Measurements from ENCODE around the gene EXOC7.
"Not testable (repeated sequence)": the region's sequence is repeated elsewhere in the genome, so short reads cannot be mapped to it uniquely, and the experiment has no call there.

EXOC7 gene

DNA sequence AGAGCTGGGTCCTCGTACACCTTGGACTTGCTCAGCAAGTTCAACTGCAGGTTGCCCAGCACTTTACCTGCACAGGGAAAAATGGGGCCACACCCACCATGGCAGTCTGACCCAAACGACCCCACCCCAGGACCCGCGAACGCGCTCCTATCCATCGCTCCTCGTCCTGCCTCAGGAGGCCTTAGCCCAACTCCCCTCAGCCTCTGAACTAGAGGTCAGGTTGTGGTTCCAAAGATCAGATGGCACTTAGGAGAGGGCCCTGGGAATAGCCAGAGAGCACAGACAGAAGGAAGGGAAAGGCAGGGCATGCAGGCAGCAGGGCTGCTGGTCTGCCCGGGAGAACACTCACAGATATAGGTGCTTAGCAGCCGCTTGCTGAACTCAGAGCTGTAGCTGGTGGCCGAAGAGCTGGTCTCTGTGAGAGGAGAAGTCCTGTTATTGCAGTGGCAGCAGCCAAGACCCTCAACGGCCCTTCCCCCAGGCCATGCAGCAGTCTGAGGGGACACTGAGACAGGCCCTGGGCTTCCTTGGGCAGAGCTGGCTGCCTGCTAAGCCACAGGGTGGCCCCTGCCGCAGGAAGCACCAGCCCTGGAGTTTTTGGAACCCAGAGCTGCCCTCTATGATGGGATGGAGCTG lies 17.7 kb downstream of the EXOC7 start:
- DNase-seq: no peak

DNA sequence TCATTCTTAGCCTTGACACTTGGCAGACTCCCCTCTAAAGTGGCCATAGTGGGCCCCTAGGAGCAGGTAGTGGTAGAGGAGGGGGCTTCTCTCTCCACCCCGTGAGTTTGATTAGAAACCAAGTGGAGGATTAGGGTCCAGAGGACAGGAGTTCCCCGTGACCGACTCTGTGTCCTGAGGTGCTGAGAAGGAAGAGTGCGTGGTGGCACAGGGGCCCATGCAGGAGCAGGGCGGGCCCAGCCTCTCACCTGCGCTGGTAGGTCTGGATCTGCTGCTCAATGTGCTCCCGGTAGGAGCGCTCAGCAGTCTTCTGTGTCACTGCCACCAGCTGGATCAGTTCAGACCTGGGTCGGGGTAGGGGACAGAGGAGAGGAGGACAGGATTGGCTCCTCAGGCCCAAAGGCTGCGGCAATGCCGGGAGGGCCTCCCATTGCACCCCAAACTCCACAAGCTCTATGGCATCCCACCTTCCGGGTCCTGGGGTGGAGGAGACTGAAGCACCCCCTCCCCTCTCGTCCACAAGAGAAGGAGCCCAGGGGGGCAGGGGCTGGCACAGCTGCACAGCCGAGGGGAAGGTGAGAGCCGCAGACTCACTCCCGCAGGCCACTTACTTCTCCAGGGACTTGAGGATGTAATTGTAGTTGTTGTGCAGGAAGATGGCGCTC lies 18.4 kb downstream of the EXOC7 start:
- DNase-seq: no peak

DNA sequence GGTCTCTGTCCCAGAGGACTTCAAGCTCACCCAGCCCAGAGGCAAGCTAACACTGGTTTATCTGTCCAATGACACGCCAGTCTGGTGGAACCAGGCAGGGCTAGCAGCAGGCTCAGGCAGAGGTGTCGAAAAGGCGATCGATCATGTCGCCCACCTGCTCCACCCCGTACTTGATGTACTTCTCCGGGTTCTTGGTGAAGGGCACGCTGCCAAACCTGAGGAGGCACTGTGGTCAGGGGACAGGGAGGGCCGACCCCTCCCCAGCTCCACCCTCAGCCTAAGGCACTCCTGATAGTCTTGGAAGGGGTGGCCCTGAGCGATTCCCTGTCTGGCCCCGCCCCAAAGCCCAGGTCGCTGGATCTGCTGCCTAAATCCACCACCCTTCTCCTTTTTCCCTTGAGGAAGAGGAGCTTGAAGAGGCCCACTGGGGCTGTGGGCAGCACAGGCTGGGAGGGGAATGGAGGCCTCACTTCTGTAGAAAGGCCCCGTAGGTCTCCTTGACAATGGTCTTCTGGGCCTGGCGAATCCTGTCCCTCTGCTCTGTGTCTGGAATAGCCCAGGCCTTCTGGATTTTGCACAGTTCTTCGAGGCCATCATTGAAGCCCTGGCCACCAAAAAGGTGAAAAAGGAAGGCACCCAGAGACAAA lies 19.9 kb downstream of the EXOC7 start:
- DNase-seq: no peak

DNA sequence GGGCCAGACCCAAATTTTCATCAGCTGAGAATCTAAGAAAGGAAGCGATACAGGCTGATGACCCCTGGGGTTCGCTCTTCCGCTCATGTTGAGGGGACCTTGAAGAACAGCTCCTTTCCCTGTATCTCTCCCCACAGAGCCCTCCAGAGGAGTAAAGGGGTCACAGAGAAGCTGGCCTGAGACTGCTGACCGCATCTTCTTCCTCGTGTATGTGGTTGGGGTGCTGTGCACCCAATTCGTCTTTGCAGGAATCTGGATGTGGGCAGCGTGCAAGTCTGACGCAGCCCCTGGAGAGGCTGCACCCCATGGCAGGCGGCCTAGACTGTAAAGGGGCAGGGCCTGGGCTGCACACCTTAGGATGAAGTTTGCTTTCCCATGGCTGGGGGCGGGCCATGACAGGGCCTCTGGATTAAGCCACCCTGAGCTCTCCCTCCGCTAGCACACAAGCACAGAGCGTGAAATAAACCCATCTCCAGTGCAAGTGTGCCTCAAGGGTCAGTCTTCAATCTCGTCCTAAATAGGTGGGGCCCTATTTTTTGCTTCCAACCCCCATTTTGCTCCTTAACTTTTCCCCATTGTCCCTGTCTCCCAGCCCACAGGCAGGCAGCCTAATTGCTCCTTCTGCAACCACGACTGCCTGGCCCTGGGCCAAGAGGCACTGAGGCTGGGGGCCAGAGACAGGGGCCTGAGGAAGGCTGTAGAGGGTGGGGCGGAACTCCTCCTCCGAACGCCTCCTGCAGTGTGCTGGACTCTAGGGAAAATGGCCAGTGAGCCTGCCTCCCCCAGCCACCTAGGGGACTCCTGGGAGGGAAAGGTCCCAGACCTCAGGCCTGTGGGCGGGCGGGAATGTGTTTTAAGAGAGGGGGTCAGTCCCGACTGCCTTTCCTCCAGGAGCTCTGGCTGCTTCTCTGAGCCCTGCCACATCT lies 21.0 kb downstream of the EXOC7 start:
- DNase-seq: no peak

DNA sequence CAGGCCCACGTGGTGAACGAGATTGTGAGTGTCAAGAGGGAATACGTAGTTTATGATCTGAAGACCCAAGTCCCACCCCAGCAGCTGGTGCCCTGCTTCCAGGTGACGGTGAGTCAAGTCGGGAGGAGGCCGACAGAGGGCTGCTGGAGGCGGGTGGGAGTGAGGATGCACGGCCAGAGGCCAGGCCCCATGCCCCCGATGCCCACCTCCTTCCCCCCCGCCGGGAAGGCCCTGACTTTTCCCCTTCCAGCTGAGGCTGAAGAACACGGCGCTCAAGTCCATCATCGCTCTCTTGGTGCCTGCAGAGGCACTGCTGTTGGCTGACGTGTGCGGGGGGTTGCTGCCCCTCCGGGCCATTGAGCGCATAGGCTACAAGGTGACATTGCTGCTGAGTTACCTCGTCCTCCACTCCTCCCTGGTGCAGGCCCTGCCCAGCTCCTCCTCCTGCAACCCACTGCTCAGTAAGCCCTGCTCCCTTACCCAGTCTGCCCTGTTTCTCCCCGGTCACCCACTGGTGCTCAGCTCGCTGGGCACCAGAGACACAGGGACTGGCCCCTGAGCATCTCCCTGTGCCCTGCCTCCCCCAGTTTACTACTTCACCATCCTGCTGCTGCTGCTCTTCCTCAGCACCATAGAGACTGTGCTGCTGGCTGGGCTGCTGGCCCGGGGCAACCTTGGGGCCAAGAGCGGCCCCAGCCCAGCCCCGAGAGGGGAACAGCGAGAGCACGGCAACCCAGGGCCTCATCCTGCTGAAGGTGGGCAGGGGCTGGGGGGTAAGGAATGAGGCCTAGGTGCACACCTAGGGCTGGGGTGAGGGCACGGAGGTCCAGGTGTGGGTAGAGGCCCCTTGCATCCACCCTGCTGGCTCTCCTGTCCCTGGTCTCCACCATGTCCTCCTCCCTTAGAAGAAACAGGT lies 22.0 kb downstream of the EXOC7 start:
- no peak for DNase-seq

DNA sequence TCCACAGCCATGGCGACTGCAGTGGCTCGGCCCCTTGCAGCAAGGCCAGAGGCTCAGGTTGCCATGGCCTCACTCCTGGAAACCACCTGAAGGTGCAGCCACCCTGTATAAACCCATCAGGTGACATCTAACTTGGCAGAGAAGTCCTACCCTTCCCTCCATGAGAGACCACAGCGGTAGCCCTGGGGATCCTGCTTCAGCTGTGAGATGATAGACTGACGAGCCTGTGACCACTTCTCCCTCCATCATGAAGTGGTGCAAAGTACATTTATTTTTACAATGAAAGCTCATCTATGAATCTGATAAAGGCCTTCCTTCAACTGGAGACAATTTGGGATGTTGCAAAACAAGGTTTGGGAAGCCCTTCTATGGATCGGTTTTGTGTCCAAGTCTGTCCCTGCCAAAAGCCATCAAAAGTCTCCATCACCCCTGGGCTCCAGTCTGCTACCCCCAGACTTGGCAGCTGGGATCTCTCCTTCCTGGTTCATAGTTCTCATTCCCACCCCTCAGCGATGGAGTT lies 22.8 kb downstream of the EXOC7 start:
- no peak for DNase-seq

DNA sequence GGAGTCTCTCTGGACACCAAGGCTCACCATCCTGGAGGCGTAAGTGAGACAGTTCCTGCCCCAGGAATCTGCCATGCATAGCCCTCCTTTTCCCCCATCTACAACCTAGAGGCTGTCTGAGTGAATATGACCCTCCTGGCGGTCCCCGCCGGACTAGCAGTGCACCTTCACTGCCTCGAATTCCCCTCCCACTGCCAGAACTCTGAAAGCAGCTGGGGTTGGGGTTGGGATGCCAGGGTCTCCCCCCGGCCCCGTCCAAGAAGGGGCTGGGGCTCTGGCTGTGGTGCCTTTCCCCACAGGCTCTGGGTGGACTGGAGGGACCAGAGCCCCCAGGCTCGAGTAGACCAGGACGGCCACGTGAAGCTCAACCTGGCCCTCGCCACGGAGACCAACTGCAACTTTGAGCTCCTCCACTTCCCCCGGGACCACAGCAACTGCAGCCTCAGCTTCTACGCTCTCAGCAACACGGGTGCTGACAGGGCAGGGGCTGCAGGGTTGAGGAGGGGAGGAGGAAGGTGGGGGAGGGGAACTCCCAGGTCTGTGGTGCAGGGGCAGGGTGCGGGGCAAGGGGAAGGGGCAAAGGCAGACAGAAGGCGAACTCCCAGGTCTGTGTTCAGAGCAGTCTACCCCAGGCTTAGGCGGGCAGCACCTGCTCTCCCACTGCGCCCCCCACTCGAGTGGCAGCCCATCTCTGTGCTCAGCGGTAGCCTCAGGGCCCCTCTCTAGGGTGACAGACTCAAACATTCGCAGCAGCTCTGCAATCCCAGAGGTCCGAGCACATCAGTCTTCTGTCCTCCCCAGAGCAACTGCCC lies 23.4 kb downstream of the EXOC7 start:
- DNase-seq: no peak

DNA sequence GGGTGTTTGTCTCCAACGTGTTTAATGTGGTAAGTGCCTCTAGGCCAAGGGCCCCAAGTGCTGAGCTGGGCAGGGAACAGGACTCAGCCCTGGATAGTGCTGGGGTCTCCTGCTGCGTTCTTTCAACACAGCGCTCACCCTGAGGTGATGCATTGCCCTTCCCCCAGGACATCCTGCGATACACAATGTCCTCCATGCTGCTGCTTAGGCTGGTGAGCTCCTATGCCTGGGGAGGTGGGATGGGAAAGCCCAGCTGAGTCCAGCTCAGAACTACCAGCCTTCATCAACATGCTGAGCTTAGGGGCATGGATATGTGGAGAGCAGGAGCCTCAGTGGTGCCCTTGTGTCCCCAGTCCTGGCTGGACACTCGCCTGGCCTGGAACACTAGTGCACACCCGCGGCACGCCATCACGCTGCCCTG lies 24.0 kb downstream of the EXOC7 start:
- DNase-seq: no peak

DNA sequence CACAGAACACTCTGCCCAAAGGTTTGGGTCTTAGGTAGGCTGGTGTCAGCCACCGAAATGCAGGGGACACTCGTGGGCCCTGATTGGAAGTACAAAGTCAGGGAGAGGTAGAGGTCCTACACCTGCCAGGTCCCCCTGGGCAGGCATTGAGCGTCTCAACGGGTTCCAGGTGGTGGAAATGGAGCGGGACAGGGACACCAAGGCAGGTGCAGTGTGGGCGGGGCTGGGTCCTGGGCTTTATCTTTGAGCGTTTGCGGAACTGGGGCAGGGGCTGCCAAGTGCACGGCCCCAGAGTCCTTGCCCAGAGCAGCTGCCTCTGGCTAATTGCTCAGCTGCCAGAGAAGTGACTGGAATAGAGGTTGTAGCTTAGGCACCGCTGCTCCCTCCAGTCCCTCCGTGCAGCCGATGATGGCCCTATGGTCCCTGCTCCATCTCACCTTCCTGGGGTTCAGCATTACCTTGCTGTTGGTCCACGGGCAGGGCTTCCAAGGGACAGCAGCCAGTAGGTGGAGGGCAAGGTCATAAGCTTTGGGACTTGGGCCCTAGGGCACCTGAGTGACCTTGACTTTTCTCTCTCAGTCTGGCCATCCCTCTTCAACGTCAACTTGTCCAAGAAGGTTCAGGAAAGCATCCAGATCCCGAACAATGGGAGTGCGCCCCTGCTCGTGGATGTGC lies 24.6 kb downstream of the EXOC7 start, which contains the start of gene ZACN:
TSS of gene ZACN (plus strand) at position 323 of the 675 bp plus-strand sequence. CDS start at position 406, 83 bp downstream.
- no peak for DNase-seq

DNA sequence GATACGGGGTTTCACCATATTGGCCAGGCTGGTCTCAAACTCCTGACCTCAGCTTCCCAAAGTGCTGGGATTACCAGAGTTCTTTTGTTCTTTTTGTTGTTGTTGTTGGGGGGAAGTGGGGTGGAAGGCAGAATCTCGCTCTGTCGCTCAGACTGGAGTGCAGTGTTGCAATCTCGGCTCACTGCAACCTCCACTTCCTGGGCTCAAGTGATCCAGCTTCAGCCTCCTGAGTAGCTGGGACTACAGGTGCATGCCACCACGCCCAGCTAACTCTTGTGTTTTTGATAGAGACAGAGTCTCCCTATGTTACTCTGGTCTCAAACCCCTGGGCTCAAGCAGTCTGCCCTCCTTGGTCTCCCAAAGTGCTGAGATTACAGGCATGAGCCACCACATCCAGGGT lies 25.2 kb downstream of the EXOC7 start:
- not testable (repeated sequence) for DNase-seq

DNA sequence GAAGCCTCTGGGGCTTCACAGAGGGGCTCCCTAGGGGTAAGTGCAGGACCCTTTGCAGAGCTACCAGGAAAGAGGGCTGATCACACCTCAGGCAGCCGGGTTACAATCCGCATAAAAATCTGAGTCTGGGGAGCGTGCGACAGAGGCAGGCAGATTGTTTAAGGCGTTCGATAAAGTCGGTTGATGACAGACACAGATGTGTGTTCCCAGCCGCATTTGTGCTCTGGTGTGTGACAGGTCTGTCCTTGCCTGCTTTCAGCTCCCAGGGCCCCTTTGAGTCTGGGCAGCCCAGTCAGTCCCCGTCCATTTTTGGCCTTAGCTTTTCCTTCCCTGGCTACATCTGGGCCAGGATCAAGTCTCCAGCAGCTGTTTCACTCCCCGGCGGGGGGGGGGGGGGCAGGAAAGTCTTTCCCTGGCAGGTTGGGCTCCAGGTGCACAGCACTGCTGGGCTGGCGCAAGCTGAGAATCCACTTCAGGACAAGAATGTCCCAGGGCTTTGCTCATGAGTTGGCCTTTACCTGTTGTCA lies 25.9 kb downstream of the EXOC7 start:
- DNase-seq: no peak

DNA sequence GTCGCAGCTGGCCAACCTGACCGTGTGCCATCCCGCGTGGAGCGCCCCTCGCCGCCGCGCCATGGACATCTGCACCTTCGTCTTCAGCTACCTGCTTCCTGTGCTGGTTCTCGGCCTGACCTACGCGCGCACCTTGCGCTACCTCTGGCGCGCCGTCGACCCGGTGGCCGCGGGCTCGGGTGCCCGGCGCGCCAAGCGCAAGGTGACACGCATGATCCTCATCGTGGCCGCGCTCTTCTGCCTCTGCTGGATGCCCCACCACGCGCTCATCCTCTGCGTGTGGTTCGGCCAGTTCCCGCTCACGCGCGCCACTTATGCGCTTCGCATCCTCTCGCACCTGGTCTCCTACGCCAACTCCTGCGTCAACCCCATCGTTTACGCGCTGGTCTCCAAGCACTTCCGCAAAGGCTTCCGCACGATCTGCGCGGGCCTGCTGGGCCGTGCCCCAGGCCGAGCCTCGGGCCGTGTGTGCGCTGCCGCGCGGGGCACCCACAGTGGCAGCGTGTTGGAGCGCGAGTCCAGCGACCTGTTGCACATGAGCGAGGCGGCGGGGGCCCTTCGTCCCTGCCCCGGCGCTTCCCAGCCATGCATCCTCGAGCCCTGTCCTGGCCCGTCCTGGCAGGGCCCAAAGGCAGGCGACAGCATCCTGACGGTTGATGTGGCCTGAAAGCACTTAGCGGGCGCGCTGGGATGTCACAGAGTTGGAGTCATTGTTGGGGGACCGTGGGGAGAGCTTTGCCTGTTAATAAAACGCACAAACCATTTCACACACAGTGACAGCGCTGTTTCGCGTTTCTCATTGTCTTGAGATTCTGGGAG lies 26.6 kb downstream of the EXOC7 start:
- no peak for DNase-seq

DNA sequence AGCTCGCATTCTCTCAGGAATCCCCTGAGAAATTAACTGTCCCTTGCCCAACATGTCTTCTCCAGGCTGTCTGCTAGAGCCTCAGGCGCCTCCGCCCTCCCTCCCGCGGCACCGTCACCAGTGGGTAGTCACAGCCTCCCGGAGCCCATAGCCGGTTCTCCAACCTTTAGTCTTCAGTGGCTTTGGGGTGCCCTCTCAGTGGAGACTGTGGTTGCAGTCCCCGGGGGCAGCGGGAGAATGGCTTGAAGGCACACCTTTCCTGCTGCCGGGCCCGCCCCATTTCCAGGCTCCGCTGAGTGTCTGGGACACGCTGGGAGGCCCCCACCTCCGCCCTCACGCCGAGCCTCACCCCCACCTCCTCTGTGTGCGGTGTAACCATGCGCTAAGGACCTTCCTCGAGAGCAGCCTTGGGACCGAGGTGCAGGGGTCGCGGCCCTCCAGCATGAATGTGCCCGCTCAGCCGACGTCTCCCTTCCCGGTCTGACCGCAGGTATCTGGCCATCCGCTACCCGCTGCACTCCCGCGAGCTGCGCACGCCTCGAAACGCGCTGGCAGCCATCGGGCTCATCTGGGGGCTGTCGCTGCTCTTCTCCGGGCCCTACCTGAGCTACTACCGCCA lies 27.3 kb downstream of the EXOC7 start:
- DNase-seq: no peak

DNA sequence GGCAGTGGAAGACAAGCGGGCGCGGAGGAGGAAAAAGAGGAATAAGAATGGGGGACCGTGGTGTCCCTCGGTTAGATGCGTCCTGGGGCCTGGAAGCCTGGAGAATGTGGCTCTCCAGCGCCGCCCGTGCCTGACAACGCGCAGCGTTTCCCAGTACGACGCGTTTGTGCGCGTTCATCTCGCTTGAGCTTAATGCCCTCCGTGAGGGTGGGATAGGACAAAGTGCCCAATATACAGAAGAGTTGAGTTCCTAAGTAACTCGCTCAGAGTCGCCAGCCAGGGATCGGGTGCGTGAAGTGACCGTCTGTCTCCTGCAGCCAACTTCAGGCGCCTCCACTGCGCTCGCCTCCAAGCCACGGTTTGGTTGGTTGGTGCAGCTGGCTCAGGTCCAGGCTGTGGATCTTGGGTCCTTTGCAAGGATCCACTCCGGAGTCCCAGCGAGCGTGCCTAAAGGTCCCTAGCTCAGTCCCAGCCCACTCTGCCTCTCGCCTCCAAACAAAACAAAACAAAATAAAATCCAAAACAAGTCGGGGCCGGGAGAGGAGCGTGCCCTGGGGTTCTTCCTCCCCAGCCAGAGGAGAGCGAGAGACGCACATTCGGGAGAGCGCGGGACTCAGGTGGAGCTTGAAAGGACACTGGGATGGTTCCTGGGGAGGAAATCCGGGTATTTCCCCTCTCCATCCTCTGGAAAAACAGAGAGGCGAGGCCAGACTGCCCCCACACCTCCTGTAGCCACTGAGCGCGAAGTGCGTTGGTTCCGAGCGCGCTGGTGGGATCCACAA lies 28.0 kb downstream of the EXOC7 start:
- DNase-seq: no peak

DNA sequence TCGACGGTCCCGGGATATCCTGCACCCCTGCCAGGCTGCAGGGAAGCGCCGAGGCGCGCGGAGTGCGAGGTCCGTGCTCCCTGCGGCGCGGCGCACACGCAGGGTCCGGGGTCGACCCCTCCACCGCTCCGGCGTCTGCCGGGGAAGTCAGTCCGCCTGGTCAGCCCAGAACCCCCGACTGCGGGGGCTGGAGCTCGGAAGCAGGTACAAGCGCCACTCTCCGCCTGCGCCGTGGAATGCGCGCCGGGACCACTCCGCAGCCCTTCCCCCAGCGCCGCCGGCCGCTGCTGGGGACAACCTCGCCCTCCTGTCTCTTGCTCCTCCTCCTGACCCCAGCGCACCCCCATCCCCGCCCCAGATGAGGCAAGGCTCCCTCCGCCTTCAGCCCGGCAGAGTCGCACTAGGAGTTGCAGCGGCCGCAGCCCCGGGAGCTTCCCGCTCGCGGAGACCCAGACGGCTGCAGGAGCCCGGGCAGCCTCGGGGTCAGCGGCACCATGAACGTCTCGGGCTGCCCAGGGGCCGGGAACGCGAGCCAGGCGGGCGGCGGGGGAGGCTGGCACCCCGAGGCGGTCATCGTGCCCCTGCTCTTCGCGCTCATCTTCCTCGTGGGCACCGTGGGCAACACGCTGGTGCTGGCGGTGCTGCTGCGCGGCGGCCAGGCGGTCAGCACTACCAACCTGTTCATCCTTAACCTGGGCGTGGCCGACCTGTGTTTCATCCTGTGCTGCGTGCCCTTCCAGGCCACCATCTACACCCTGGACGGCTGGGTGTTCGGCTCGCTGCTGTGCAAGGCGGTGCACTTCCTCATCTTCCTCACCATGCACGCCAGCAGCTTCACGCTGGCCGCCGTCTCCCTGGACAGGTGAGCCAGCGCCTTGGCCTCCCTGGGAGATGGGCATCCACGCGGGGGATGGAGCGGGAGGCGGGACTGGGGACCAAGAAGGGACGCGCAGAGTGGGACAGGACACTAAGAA lies 28.9 kb downstream of the EXOC7 start, which contains the start of gene GALR2:
TSS of gene GALR2 (plus strand) at position 392 of the 974 bp plus-strand sequence. CDS start at position 495, 103 bp downstream.
- no peak for DNase-seq

DNA sequence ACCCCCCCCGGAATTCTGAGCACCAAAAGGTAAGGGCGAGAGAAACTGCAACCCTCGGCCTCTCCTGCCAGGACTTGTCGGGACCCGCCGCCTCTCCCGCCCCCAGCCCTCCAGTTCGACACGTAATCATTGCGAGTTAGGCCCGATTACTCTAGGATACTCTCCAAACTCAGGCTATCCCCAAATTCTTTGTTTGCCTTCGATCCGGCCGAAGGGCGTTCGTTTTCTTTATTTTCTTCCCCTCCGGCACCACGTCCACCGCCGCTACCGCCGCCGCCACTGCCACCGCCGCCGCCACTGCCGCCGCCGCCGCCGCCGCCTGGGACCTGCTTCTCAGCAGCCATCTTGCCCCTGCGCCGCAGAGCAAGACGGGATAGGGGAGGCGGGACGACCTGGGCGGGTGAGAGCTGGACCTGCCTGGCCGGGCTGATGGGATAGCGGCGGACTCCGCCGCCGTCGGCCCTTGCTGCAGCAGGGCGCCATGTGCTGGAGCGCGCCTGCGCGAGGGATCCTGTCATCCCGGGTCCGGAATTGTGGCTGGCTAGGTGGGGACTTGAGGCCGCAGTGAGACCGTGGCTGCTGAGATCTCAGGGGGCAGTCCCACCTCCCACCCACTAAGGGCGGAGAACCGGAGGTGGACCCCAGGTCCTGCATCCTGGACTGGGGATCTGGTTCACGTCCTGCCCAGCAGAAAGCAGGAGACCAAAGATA lies 31.3 kb downstream of the EXOC7 start, which contains the start of gene SRP68:
TSS of gene SRP68 (minus strand) at position 370 of the 711 bp plus-strand sequence. CDS start at position 344, 26 bp downstream.
- peak; percentile 84 for DNase-seq

All from amniotic stem cell (primary cell).